ENCODE results near the gene TBC1D1. TPM values are rescaled to one million over a fixed set of nuclear protein-coding genes. Genes with fewer than 3 reads are reported as not detected.

TBC1D1 gene
- polyA plus RNA-seq, 1 donor (not counting 4 experiments of a cell fraction or from before 2014, with no cell fraction given) = 32.5 TPM

DNA sequence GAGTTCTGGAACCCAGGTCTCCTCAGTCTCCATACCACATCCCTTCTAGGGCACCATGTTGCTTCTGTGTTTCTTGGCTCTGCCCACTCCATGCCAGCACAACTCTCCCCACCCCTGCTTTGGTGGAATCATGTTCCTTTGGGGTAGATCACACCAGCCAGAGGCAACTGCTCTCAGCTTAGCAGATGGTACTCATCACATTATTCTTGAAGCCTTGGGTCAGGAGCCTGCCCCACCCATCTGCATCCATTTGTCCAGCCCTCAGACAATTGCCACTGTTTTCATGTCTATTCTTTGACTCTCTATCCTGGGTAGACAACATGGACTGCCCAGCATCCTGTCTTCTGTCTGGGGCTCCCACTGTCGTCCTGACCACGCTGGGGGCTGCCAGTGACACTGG, 216.9 kb downstream of the TBC1D1 start:
- FAIRE-seq (no peak), DNase-seq (ENCODE audit: low read depth, low spot score) (no peak)
- Histone ChIP-seq H3K9me1 (ENCODE audit: control insufficient read depth, extremely low read depth, insufficient read depth, low read length) (no peaks in the 10 kb centered on the region), H3K9ac (ENCODE audit: control insufficient read depth, extremely low read depth, insufficient read depth, low read length) (no peak overlapping the region), H3K27ac (ENCODE audit: control insufficient read depth, insufficient read depth, low read length) (no peak overlapping the region), H3K9me3 (ENCODE audit: control insufficient read depth, low read depth, low read length) (no peaks in the 10 kb centered on the region), H3K4me3 (ENCODE audit: control insufficient read depth in 2 of 3, extremely low read depth in 1 of 3, insufficient read depth in 2 of 3, low read depth in 1 of 3, low read length in 3 of 3) (no peak overlapping the region), H4K20me1 (ENCODE audit: control insufficient read depth, extremely low read depth, insufficient read depth, low read length) (no peaks in the 10 kb centered on the region), H3K4me1 (ENCODE audit: control insufficient read depth, extremely low read depth, insufficient read depth, low read length) (no peaks in the 10 kb centered on the region), H3K27me3 (ENCODE audit: control insufficient read depth, extremely low read depth, insufficient read depth, low read length) (no peaks in the 10 kb centered on the region), H3K79me2 (ENCODE audit: control insufficient read depth, insufficient read depth, low read length) (no peaks in the 10 kb centered on the region), H3K4me2 (ENCODE audit: control insufficient read depth, extremely low read depth, insufficient read depth, low read depth, low read length) (no peak overlapping the region), H3K36me3 (ENCODE audit: control insufficient read depth in 2 of 2, extremely low read depth in 1 of 2, insufficient read depth in 2 of 2, low read length in 2 of 2) (peaks cover 0 to 6% of the 10 kb centered on the region in 2 experiments), H2AFZ (ENCODE audit: control insufficient read depth, low read length) (no peak overlapping the region)
- TF ChIP-seq, protein P1, sequence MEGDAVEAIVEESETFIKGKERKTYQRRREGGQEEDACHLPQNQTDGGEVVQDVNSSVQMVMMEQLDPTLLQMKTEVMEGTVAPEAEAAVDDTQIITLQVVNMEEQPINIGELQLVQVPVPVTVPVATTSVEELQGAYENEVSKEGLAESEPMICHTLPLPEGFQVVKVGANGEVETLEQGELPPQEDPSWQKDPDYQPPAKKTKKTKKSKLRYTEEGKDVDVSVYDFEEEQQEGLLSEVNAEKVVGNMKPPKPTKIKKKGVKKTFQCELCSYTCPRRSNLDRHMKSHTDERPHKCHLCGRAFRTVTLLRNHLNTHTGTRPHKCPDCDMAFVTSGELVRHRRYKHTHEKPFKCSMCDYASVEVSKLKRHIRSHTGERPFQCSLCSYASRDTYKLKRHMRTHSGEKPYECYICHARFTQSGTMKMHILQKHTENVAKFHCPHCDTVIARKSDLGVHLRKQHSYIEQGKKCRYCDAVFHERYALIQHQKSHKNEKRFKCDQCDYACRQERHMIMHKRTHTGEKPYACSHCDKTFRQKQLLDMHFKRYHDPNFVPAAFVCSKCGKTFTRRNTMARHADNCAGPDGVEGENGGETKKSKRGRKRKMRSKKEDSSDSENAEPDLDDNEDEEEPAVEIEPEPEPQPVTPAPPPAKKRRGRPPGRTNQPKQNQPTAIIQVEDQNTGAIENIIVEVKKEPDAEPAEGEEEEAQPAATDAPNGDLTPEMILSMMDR (optimal IDR thresholded peaks at IDR 0.05 in 1 of 3, IDR thresholded peaks at IDR 0.05 in 1 of 3, conservative IDR thresholded peaks at IDR 0.05 in 1 of 3; ENCODE audit: extremely low read depth in 1 of 3, insufficient read depth in 2 of 3, low read length in 3 of 3) = no peak
- TF ChIP-seq EZH2 (IDR thresholded peaks at IDR 0.05; ENCODE audit: low read length) = no peak
- dilution Hi-C loops (cut with MboI; ENCODE audit: extremely low pct_ligation_motif_present, low sequenced_read_pairs) = no loop called here

DNA sequence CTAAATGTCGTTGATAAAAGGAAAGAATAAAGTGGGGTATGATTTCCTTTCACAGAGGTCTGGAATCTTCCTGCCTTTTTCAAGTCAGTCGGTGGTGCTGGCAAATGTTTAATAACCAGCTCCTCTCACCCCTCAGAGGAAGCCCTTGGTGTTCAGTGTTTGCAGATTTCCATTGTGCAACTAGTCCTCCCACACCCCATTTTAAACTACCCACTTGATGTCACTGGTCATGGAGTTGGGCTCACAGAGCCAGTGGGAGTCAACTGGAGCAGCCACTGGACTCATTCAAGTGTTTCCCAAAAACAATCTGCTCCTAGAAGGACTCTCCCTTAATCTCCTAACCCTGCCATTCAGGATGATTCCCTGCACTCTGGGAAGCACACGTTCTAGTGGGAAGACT, 218.5 kb downstream of the TBC1D1 start:
- no peaks in the 10 kb centered on the region for H3K9me1 ChIP-seq (ENCODE audit: control insufficient read depth, extremely low read depth, insufficient read depth, low read length)
- DNase-seq (ENCODE audit: low read depth, low spot score) (no peak), FAIRE-seq (no peak)
- no peak overlapping the region for H2AFZ ChIP-seq (ENCODE audit: control insufficient read depth, low read length)
- H3K79me2 ChIP-seq (ENCODE audit: control insufficient read depth, insufficient read depth, low read length) = no peaks in the 10 kb centered on the region
- dilution Hi-C loops (cut with MboI; ENCODE audit: extremely low pct_ligation_motif_present, low sequenced_read_pairs) = no loop called here
- H3K9ac ChIP-seq (ENCODE audit: control insufficient read depth, extremely low read depth, insufficient read depth, low read length) = no peak overlapping the region
- peaks cover 0 to 6% of the 10 kb centered on the region in 2 experiments for H3K36me3 ChIP-seq (ENCODE audit: control insufficient read depth in 2 of 2, extremely low read depth in 1 of 2, insufficient read depth in 2 of 2, low read length in 2 of 2)
- no peak overlapping the region for H3K4me3 ChIP-seq (ENCODE audit: control insufficient read depth in 2 of 3, extremely low read depth in 1 of 3, insufficient read depth in 2 of 3, low read depth in 1 of 3, low read length in 3 of 3)
- no peak overlapping the region for H3K4me2 ChIP-seq (ENCODE audit: control insufficient read depth, extremely low read depth, insufficient read depth, low read depth, low read length)
- TF ChIP-seq, protein P1 (optimal IDR thresholded peaks at IDR 0.05 in 1 of 3, IDR thresholded peaks at IDR 0.05 in 1 of 3, conservative IDR thresholded peaks at IDR 0.05 in 1 of 3; ENCODE audit: extremely low read depth in 1 of 3, insufficient read depth in 2 of 3, low read length in 3 of 3) = no peak
- no peak for TF ChIP-seq EZH2 (IDR thresholded peaks at IDR 0.05; ENCODE audit: low read length)
- no peak overlapping the region for H3K27ac ChIP-seq (ENCODE audit: control insufficient read depth, insufficient read depth, low read length)
- H3K4me1 ChIP-seq (ENCODE audit: control insufficient read depth, extremely low read depth, insufficient read depth, low read length) = no peaks in the 10 kb centered on the region
- no peaks in the 10 kb centered on the region for H3K27me3 ChIP-seq (ENCODE audit: control insufficient read depth, extremely low read depth, insufficient read depth, low read length)
- no peaks in the 10 kb centered on the region for H4K20me1 ChIP-seq (ENCODE audit: control insufficient read depth, extremely low read depth, insufficient read depth, low read length)
- no peaks in the 10 kb centered on the region for H3K9me3 ChIP-seq (ENCODE audit: control insufficient read depth, low read depth, low read length)

Measured in keratinocyte (primary cell).